SK-N-SH treated with all-trans-retinoic acid at 6 μM for 48 hours (cell line): Measurements from ENCODE around the gene NFASC.

ENCODE experiments used
- ARNTL ChIP-seq: fragments of 450-650 bp; formaldehyde crosslinking; IDR thresholded peaks from 2 replicates; pipeline ENCODE4 v1.5.0; 2020; ENCODE audit warnings: low read depth, mild to moderate bottlenecking, moderate library complexity, borderline replicate concordance
- BACH2 ChIP-seq: fragments of 250-450 bp; sonication (Bioruptor Pico); IDR thresholded peaks from 2 replicates; pipeline ENCODE4 v1.9.0; 2021; ENCODE audit warnings: mild to moderate bottlenecking, borderline replicate concordance
- ISL1 ChIP-seq: fragments of 250-450 bp; sonication (Bioruptor Pico); IDR thresholded peaks from 2 replicates; pipeline ENCODE4 v2.1.2; 2022; ENCODE audit warnings: mild to moderate bottlenecking, moderate library complexity
- PPARA ChIP-seq: fragments of 250-450 bp; sonication (Bioruptor Pico); IDR thresholded peaks from 2 replicates; pipeline ENCODE4 v1.5.0; 2020; ENCODE audit warnings: mild to moderate bottlenecking, borderline replicate concordance
- RARB ChIP-seq: fragments of 250-450 bp; sonication (Bioruptor Pico); IDR thresholded peaks from 2 replicates; pipeline ENCODE4 v1.8.0; 2021; ENCODE audit warnings: mild to moderate bottlenecking, moderate library complexity
- TCF4 ChIP-seq: fragments of 250-450 bp; sonication (Bioruptor Pico); IDR thresholded peaks from 2 replicates; pipeline ENCODE4 v1.8.0; 2021; ENCODE audit warnings: mild to moderate bottlenecking, moderate library complexity, borderline replicate concordance
- TSHZ2 ChIP-seq: fragments of 250-450 bp; sonication (Bioruptor Pico); IDR thresholded peaks from 2 replicates; pipeline ENCODE4 v1.5.0; 2020; ENCODE audit warnings: mild to moderate bottlenecking, moderate library complexity
- ZFP30 ChIP-seq: fragments of 450-650 bp; formaldehyde crosslinking; IDR thresholded peaks from 2 replicates; pipeline ENCODE4 v1.5.0; 2022; ENCODE audit warnings: mild to moderate bottlenecking, moderate library complexity
- ZNF8 ChIP-seq: fragments of 450-650 bp; formaldehyde crosslinking; IDR thresholded peaks from 2 replicates; pipeline ENCODE4 v1.5.0; 2020; ENCODE audit warnings: mild to moderate bottlenecking, moderate library complexity
- TF ChIP-seq, protein P1 (sequence below): fragments of 250-450 bp; sonication (Bioruptor Pico); IDR thresholded peaks from 2 replicates; pipeline ENCODE4 v1.8.0; 2020; ENCODE audit warnings: mild to moderate bottlenecking, moderate library complexity, borderline replicate concordance
- TF ChIP-seq, protein P2 (sequence below): fragments of 250-450 bp; sonication (Bioruptor Pico); IDR thresholded peaks from 2 replicates; pipeline ENCODE4 v1.5.1; 2020; ENCODE audit warnings: low read depth, mild to moderate bottlenecking, moderate library complexity
- TF ChIP-seq, protein P3 (sequence below): fragments of 250-450 bp; sonication (Bioruptor Pico); IDR thresholded peaks from 2 replicates; pipeline ENCODE4 v1.5.1; 2021; ENCODE audit warnings: mild to moderate bottlenecking, moderate library complexity

- TF ChIP-seq, protein P1, sequence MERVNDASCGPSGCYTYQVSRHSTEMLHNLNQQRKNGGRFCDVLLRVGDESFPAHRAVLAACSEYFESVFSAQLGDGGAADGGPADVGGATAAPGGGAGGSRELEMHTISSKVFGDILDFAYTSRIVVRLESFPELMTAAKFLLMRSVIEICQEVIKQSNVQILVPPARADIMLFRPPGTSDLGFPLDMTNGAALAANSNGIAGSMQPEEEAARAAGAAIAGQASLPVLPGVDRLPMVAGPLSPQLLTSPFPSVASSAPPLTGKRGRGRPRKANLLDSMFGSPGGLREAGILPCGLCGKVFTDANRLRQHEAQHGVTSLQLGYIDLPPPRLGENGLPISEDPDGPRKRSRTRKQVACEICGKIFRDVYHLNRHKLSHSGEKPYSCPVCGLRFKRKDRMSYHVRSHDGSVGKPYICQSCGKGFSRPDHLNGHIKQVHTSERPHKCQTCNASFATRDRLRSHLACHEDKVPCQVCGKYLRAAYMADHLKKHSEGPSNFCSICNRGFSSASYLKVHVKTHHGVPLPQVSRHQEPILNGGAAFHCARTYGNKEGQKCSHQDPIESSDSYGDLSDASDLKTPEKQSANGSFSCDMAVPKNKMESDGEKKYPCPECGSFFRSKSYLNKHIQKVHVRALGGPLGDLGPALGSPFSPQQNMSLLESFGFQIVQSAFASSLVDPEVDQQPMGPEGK (CRISPR knock-in tag): no peak
- TF ChIP-seq, protein P2, sequence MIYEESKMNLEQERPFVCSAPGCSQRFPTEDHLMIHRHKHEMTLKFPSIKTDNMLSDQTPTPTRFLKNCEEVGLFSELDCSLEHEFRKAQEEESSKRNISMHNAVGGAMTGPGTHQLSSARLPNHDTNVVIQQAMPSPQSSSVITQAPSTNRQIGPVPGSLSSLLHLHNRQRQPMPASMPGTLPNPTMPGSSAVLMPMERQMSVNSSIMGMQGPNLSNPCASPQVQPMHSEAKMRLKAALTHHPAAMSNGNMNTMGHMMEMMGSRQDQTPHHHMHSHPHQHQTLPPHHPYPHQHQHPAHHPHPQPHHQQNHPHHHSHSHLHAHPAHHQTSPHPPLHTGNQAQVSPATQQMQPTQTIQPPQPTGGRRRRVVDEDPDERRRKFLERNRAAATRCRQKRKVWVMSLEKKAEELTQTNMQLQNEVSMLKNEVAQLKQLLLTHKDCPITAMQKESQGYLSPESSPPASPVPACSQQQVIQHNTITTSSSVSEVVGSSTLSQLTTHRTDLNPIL (CRISPR knock-in tag): no peak
- TF ChIP-seq ZNF8 (CRISPR knock-in tag) (peak; percentile 23; the same call in 1 of the 2 replicates), ARNTL (no peak), RARB (no peak), PPARA (CRISPR knock-in tag) (peak; percentile 92; the same call in 1 of the 2 replicates), TSHZ2 (CRISPR knock-in tag) (peak; percentile 99), ZFP30 (CRISPR knock-in tag) (peak; percentile 58), TCF4 (no peak), BACH2 (CRISPR knock-in tag) (peak; percentile 94), ISL1 (CRISPR knock-in tag) (peak; percentile 37; the same call in 1 of the 2 replicates)
- TF ChIP-seq, protein P3, sequence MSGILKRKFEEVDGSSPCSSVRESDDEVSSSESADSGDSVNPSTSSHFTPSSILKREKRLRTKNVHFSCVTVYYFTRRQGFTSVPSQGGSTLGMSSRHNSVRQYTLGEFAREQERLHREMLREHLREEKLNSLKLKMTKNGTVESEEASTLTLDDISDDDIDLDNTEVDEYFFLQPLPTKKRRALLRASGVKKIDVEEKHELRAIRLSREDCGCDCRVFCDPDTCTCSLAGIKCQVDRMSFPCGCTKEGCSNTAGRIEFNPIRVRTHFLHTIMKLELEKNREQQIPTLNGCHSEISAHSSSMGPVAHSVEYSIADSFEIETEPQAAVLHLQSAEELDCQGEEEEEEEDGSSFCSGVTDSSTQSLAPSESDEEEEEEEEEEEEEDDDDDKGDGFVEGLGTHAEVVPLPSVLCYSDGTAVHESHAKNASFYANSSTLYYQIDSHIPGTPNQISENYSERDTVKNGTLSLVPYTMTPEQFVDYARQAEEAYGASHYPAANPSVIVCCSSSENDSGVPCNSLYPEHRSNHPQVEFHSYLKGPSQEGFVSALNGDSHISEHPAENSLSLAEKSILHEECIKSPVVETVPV (CRISPR knock-in tag): no peak
Observed at GRCh38 chr1:204828352-204828850, 42.3 kb upstream of the NFASC start.
